ENCODE results near the gene SCAMP4. TPM values are rescaled to one million over a fixed set of nuclear protein-coding genes. Genes with fewer than 3 reads are reported as not detected.

SCAMP4 gene
- total RNA-seq, 2 experiments from 2014 or later, result 21.3 to 49.9 TPM

DNA sequence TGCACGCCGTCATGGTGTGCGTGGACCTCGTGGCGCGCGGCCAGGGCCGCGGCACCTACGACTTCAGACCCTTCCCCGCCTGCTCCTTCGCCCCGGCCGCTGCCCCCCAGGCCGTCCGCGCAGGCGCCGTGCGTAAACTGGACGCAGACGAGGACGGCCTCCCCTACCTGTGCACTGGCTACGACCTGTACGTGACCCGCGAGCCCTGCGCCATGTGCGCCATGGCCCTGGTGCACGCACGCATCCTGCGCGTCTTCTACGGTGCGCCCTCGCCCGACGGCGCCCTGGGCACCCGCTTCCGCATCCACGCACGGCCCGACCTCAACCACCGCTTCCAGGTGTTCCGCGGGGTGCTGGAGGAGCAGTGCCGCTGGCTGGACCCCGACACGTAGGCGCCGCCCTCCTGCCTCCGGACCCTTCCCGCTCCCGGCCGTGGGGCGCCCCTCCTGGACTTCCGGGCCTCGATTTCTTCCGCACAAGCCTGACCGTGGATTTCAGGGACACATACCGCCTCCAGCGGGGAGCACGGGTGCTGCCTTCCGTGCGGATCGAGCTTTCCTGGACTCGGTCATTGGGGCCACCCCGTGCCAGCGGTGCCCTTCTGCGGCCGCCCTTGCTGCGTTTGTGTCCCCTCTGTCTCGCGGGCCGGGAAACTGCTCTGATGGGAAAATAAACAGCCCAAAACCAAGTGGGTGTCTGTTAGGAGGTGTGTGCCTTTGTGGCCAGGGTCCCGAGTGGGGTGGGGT is 7.7 kb downstream of the SCAMP4 start:
- peaks cover 26% of the 10 kb centered on the region for H3K79me2 ChIP-seq (ENCODE audit: insufficient read depth, low read depth, low read length)
- no peak overlapping the region for H3K27ac ChIP-seq (ENCODE audit: low read depth, low read length, poor library complexity, severe bottlenecking)
- TF ChIP-seq EZH2phosphoT487 (IDR thresholded peaks at IDR 0.05; ENCODE audit: borderline replicate concordance, low read depth, low read length), result no peak
- TF ChIP-seq, protein P1, sequence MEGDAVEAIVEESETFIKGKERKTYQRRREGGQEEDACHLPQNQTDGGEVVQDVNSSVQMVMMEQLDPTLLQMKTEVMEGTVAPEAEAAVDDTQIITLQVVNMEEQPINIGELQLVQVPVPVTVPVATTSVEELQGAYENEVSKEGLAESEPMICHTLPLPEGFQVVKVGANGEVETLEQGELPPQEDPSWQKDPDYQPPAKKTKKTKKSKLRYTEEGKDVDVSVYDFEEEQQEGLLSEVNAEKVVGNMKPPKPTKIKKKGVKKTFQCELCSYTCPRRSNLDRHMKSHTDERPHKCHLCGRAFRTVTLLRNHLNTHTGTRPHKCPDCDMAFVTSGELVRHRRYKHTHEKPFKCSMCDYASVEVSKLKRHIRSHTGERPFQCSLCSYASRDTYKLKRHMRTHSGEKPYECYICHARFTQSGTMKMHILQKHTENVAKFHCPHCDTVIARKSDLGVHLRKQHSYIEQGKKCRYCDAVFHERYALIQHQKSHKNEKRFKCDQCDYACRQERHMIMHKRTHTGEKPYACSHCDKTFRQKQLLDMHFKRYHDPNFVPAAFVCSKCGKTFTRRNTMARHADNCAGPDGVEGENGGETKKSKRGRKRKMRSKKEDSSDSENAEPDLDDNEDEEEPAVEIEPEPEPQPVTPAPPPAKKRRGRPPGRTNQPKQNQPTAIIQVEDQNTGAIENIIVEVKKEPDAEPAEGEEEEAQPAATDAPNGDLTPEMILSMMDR (conservative IDR thresholded peaks at IDR 0.05; ENCODE audit: low read length), result no peak
- H3K9me3 ChIP-seq (ENCODE audit: low read length), result no peaks in the 10 kb centered on the region
- H4K20me1 ChIP-seq (ENCODE audit: insufficient read depth, low read length), result no peaks in the 10 kb centered on the region; the same call in 1 of the 2 replicates
- BruUV-seq (replicated peaks), result no TSS peak
- no peak overlapping the region for H3K4me3 ChIP-seq (ENCODE audit: low read depth, low read length, poor library complexity, severe bottlenecking)
- H3K9me2 ChIP-seq (ENCODE audit: insufficient read depth, low read length), result no peaks in the 10 kb centered on the region
- no peak overlapping the region for H2AFZ ChIP-seq (ENCODE audit: low read length)
- no peak for DNase-seq (ENCODE audit: low spot score)
- ChIA-PET POLR2A (no interaction called here), CTCF (ENCODE audit: unreplicated experiment) (no interaction called here)
- no peak overlapping the region for H3K4me2 ChIP-seq (ENCODE audit: low read length)
- intact Hi-C loops (cut with micrococcal nuclease; ENCODE audit: unreplicated experiment), result no loop called here
- H3K4me1 ChIP-seq (ENCODE audit: insufficient read depth, low read length, poor library complexity, severe bottlenecking), result no peaks in the 10 kb centered on the region
- peaks cover 40% of the 10 kb centered on the region for H3K36me3 ChIP-seq (ENCODE audit: insufficient read depth, low read length)

GRCh38 chr19:1913781-1914577 is 8.8 kb downstream of the SCAMP4 start:
- H2AFZ ChIP-seq (ENCODE audit: low read length), result no peak overlapping the region
- no peak for DNase-seq (ENCODE audit: low spot score)
- no peak overlapping the region for H3K4me2 ChIP-seq (ENCODE audit: low read length)
- no peaks in the 10 kb centered on the region for H3K4me1 ChIP-seq (ENCODE audit: insufficient read depth, low read length, poor library complexity, severe bottlenecking)
- no peaks in the 10 kb centered on the region for H3K9me3 ChIP-seq (ENCODE audit: low read length)
- no peaks in the 10 kb centered on the region; the same call in 1 of the 2 replicates for H4K20me1 ChIP-seq (ENCODE audit: insufficient read depth, low read length)
- H3K79me2 ChIP-seq (ENCODE audit: insufficient read depth, low read depth, low read length), result peaks cover 17% of the 10 kb centered on the region
- H3K9me2 ChIP-seq (ENCODE audit: insufficient read depth, low read length), result no peaks in the 10 kb centered on the region
- BruUV-seq (replicated peaks), result no TSS peak
- intact Hi-C loops (cut with micrococcal nuclease; ENCODE audit: unreplicated experiment), result no loop called here
- ChIA-PET POLR2A (no interaction called here), CTCF (ENCODE audit: unreplicated experiment) (no interaction called here)
- no peak overlapping the region for H3K27ac ChIP-seq (ENCODE audit: low read depth, low read length, poor library complexity, severe bottlenecking)
- peaks cover 48% of the 10 kb centered on the region for H3K36me3 ChIP-seq (ENCODE audit: insufficient read depth, low read length)
- TF ChIP-seq EZH2phosphoT487 (IDR thresholded peaks at IDR 0.05; ENCODE audit: borderline replicate concordance, low read depth, low read length), result no peak
- TF ChIP-seq, protein P1 (conservative IDR thresholded peaks at IDR 0.05; ENCODE audit: low read length), result no peak
- H3K4me3 ChIP-seq (ENCODE audit: low read depth, low read length, poor library complexity, severe bottlenecking), result no peak overlapping the region

Measured in OCI-LY7 (cell line).